Suprapubic skin (tissue), 4 donors: ENCODE measurements around the gene CTBP2. TPM values are rescaled to one million over a fixed set of nuclear protein-coding genes. Genes with fewer than 3 reads are reported as not detected.
A peak's percentile ranks its signal among the peaks of the same experiment; 100 is the strongest.

Experiments used
- DNase-seq, 2 donors: peaks; one replicate each; pipeline ENCODE4 v3.0.0-alpha.2; 2019; ENCODE audit warnings: low spot score in 2 of 2
- H3K27ac ChIP-seq: fragments of 200-600 bp; sonication (generic); one replicate; pipeline ENCODE4 v1.5.1; 2019
- H3K27me3 ChIP-seq: fragments of 200-600 bp; sonication (generic); one replicate; pipeline ENCODE4 v1.5.1; 2019
- H3K36me3 ChIP-seq: fragments of 200-600 bp; sonication (generic); one replicate; pipeline ENCODE4 v1.5.1; 2019
- H3K4me1 ChIP-seq: fragments of 200-600 bp; sonication (generic); one replicate; pipeline ENCODE4 v1.5.1; 2019
- H3K4me3 ChIP-seq: fragments of 200-600 bp; sonication (generic); one replicate; pipeline ENCODE4 v1.5.1; 2019; ENCODE audit warnings: mild to moderate bottlenecking
- H3K9me3 ChIP-seq: fragments of 200-600 bp; sonication (generic); one replicate; pipeline ENCODE4 v1.5.1; 2019
- EP300 ChIP-seq: sonication (generic); formaldehyde crosslinking; IDR thresholded peaks from one replicate; pipeline ENCODE4 v1.6.1; 2017; ENCODE audit warnings: antibody characterized with exemption
- POLR2A ChIP-seq, 2 donors: fragments of 450-650 bp; IDR thresholded peaks; one replicate each; pipeline ENCODE4 v1.6.1; 2017; ENCODE audit warnings: antibody characterized with exemption in 2 of 2, mild to moderate bottlenecking in 2 of 2, moderate library complexity in 2 of 2
- POLR2AphosphoS5 ChIP-seq, 3 donors: sonication (generic); formaldehyde crosslinking; IDR thresholded peaks; one replicate each; pipeline ENCODE4 v1.6.1; 2017; ENCODE audit warnings: antibody characterized with exemption in 3 of 3
- WGBS: methylation state at CpG from one replicate; pipeline ENCODE4 v1.1.5; 2018; 5-methylcytosine and 5-hydroxymethylcytosine counted together
- total RNA-seq, 4 donors: library from RNA; depleted of rRNA; stranded (reverse); fragments of >200 nt; gene quantifications; one replicate each; pipeline ENCODE4 v1.1.0, GENCODE V29; 2016
- TF ChIP-seq, protein P1 (sequence below), 2 donors: fragments of 200-600 bp in 1 of 2; fragments of 450-650 bp in 1 of 2; sonication (generic) in 1 of 2; IDR thresholded peaks; one replicate each; pipeline ENCODE4 v1.5.1; 2016 to 2019; ENCODE audit warnings: antibody characterized with exemption in 2 of 2, mild to moderate bottlenecking in 1 of 2, moderate library complexity in 1 of 2

The CTBP2 gene
- total RNA-seq, 4 donors from 2014 or later: 19.7 to 45.7 (median 29.4) TPM

DNA sequence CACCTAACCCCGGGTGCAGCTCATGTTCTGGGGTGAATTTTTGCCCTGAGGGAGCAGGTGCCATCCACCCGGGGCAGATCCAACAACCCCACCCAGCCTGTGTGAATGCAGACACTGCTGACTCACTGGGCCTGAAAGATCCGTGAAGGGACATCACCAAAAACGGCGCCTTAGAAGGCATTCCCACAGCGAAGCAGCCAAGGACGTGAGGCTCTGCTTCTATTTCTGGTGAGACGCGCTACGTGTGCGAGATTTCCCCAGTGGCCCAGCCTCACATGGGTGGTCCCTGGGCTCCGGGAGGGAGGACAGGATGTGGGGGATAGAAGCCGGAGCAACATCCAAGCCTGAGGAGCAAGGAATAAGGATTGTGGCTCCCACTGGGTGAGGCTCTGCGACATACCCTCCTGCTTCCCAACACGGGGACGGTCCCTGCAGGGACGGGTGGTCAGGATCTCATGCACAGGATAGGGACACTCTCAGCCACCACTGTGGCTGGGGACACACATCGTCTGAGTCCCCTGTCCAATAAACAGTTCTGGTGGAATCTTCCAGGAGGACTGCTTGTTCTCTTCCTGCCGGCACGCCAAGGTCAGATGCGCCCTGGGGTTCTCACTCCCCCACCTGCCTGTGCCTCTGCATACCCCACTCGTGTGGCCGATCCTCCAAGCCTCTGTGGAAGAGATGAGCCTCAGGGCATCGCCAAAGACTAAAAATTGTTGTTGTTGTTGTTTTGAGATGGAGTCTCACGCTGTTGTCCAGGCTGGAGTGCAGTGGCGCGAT is 148.2 kb downstream of the CTBP2 start:
- no peaks in the 10 kb centered on the region for H3K27me3 ChIP-seq
- 90% methylated on average over 27 of the region's 27 CpGs for WGBS
- TF ChIP-seq EP300: no peak
- no peak for TF ChIP-seq POLR2A (IDR thresholded peaks at IDR 0.05)
- no peak for TF ChIP-seq POLR2AphosphoS5 (IDR thresholded peaks at IDR 0.05)
- TF ChIP-seq, protein P1, sequence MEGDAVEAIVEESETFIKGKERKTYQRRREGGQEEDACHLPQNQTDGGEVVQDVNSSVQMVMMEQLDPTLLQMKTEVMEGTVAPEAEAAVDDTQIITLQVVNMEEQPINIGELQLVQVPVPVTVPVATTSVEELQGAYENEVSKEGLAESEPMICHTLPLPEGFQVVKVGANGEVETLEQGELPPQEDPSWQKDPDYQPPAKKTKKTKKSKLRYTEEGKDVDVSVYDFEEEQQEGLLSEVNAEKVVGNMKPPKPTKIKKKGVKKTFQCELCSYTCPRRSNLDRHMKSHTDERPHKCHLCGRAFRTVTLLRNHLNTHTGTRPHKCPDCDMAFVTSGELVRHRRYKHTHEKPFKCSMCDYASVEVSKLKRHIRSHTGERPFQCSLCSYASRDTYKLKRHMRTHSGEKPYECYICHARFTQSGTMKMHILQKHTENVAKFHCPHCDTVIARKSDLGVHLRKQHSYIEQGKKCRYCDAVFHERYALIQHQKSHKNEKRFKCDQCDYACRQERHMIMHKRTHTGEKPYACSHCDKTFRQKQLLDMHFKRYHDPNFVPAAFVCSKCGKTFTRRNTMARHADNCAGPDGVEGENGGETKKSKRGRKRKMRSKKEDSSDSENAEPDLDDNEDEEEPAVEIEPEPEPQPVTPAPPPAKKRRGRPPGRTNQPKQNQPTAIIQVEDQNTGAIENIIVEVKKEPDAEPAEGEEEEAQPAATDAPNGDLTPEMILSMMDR (IDR thresholded peaks at IDR 0.05): no peak
- no peak overlapping the region for H3K4me3 ChIP-seq
- H3K9me3 ChIP-seq: no peaks in the 10 kb centered on the region
- H3K27ac ChIP-seq: no peak overlapping the region
- peaks cover 54% of the 10 kb centered on the region for H3K4me1 ChIP-seq
- no peaks in the 10 kb centered on the region for H3K36me3 ChIP-seq
- no peak for DNase-seq

DNA sequence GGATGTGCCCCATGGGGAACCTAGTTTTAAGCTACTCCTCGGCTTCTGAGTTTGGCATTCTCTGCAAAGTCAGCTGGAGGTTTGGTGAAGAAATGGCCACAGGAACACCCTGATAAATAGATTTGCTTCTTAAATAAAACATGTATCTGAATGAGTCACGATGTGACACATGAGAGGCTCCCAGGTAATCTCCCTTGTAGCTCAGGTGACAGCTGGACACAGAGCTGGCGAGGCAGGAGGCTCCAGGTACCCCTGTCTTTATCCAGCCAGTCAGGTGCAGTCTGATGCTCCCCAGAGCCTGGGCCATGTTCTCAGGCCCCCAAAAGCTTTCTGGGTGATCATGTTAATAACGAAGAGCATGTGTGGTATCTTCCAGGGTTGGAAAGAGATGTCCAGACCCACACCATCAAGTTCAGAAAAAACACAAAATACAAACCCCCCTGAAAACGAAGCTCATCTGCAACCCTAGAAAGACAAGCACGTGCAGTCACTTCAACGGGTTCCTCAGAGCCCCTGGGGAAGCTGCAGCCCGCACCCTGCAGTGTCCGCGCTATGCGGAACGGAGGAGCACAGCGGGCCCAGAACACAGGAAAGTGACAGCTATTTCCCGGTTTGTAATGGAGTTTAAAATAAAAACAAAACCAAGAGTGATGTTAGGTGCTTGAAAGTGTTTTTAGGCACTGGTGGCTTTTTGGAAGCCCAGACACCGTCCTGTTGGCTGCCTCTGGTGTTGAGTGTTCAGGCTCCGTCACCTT is 149.0 kb downstream of the CTBP2 start:
- Histone ChIP-seq H3K4me3 (no peak overlapping the region), H3K9me3 (no peaks in the 10 kb centered on the region), H3K36me3 (no peaks in the 10 kb centered on the region), H3K27ac (no peak overlapping the region), H3K4me1 (peaks cover 53% of the 10 kb centered on the region), H3K27me3 (no peaks in the 10 kb centered on the region)
- DNase-seq: no peak
- 84% methylated on average over 16 of the region's 16 CpGs for WGBS
- TF ChIP-seq POLR2AphosphoS5 (IDR thresholded peaks at IDR 0.05): no peak
- TF ChIP-seq, protein P1 (IDR thresholded peaks at IDR 0.05): no peak
- no peak for TF ChIP-seq POLR2A (IDR thresholded peaks at IDR 0.05)
- TF ChIP-seq EP300: no peak

DNA sequence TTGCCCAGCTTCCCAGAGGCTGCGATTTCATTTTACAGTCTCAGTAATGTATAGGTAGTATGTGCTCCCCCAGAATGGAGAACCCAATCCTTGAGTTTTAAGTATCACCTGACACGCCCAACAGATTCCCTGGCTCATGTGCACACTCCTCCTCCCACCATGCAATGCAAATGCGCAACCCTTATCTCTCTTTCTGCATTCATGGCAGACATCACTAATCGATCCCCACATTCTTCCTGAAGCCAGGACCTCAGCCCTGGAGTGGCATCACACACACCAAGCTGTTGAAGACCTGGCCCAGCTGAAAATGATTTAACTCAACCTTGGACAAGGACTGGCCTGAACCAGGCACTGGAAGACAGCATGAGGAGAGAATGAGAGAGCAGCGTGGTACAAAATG is 150.0 kb downstream of the CTBP2 start:
- no peak overlapping the region for H3K4me3 ChIP-seq
- no peak for DNase-seq
- peaks cover 6% of the 10 kb centered on the region for H3K36me3 ChIP-seq
- TF ChIP-seq POLR2A (IDR thresholded peaks at IDR 0.05) (no peak), POLR2AphosphoS5 (IDR thresholded peaks at IDR 0.05) (no peak), EP300 (no peak)
- TF ChIP-seq, protein P1 (IDR thresholded peaks at IDR 0.05): no peak
- 92% methylated on average over 5 of the region's 5 CpGs for WGBS
- H3K9me3 ChIP-seq: no peaks in the 10 kb centered on the region
- peaks cover 43% of the 10 kb centered on the region for H3K4me1 ChIP-seq
- no peaks in the 10 kb centered on the region for H3K27me3 ChIP-seq
- H3K27ac ChIP-seq: no peak overlapping the region

DNA sequence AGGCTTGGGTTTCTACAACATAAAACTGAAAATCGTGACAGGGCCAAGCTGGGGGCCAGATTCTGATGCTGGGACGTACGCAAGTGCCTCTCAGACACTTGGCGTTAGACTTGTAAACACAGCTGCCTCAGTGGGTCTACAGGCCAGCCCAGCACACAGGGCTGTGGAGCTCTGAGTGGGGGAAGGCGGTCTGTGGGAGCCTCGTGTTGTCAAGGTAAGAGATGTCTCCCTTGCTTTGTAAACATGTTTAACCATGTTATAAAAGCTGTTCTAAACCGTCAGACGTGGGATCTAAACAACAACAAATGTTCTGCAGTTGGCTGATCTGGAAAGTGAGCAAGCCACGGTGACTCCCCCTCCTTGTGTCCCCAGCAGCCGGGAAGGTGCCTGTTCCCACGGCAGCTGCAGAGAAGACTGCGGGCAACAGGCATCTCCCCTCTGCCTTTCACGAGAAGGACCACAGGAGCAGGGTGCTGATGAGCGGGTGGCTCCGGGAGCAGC is 150.7 kb downstream of the CTBP2 start:
- Histone ChIP-seq H3K4me3 (no peak overlapping the region), H3K4me1 (peaks cover 37% of the 10 kb centered on the region), H3K27me3 (no peaks in the 10 kb centered on the region), H3K9me3 (no peaks in the 10 kb centered on the region), H3K36me3 (peaks cover 10% of the 10 kb centered on the region), H3K27ac (no peak overlapping the region)
- DNase-seq: peak in 1 of 2 donors; percentile 40
- 83% methylated on average over 15 of the region's 15 CpGs for WGBS
- TF ChIP-seq POLR2AphosphoS5 (IDR thresholded peaks at IDR 0.05): no peak
- no peak for TF ChIP-seq EP300

DNA sequence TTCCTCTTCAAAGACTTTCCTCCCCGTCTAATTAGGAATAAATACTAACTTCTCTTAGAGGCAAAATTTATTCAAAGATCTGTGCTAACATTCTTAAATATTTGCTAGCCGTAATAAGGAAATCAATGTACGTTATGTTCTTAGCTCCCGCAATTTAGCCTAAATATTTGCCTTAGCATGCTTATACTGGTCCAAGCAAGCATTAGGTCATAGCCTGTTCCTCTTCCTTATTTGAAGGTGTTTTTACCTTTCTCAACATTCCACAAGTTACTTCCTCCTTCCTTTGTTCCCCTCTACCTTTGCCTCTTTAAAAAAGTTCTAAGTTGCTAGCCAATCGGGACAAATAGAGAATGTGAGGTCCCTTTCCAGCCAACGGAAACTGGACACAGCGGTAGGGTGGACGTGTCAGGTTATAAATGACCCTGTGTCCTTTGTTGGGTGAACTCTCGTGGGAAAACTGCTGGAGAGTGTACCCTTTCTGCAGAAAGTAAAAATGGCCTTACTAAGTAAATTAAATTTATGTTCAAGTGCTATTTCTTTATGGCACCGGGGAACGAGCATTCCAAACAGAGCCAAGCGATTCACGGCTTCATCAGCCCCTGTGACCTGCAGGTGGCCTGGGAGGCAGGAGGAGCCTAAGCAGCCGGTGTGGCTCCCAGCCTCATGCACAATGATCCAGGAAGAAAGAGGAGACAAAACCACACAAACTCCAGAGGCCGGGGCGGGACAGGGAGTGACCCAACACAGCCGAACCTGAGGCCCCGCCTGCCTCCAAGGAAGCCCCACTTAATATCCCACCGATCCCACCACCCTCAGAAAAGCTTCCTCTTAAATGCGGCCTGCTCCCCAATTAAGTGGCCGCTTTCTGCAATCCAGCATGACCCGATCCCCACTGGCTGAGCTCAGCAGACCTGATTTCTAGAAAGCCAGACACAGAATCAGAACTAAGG is 151.4 kb downstream of the CTBP2 start:
- H3K36me3 ChIP-seq: peaks cover 12% of the 10 kb centered on the region
- 78% methylated on average over 22 of the region's 22 CpGs for WGBS
- H3K27me3 ChIP-seq: no peaks in the 10 kb centered on the region
- no peaks in the 10 kb centered on the region for H3K9me3 ChIP-seq
- H3K4me3 ChIP-seq: no peak overlapping the region
- peaks cover 32% of the 10 kb centered on the region for H3K4me1 ChIP-seq
- no peak for TF ChIP-seq POLR2AphosphoS5 (IDR thresholded peaks at IDR 0.05)
- no peak for TF ChIP-seq POLR2A (IDR thresholded peaks at IDR 0.05)
- TF ChIP-seq, protein P1 (IDR thresholded peaks at IDR 0.05): no peak
- no peak for TF ChIP-seq EP300
- DNase-seq: peak in 1 of 2 donors; percentile 53
- H3K27ac ChIP-seq: peak overlapping the region; percentile 26
